GM18870 (cell line): Measurements from ENCODE around the gene RBM41.
"Not testable (repeated sequence)": the region's sequence is repeated elsewhere in the genome, so short reads cannot be mapped to it uniquely, and the experiment has no call there.

Source experiments
- ATAC-seq: cut with Tn5 transposase; IDR thresholded peaks from one replicate; pipeline ENCODE4 v1.9.1; 2021; ENCODE audit warnings: moderate library complexity; ENCODE audit not compliant: unreplicated experiment

Gene RBM41

GRCh38 chrX:107118322-107119147, at the start of gene RBM41:
Gene RBM41, minus strand, starts transcription at chrX:107118822. Its CDS starts 49 bp downstream, at chrX:107118773.
- peak; percentile 98 for ATAC-seq

GRCh38 chrX:107168257-107168656, 49.6 kb upstream of the RBM41 start:
- no peak for ATAC-seq

DNA sequence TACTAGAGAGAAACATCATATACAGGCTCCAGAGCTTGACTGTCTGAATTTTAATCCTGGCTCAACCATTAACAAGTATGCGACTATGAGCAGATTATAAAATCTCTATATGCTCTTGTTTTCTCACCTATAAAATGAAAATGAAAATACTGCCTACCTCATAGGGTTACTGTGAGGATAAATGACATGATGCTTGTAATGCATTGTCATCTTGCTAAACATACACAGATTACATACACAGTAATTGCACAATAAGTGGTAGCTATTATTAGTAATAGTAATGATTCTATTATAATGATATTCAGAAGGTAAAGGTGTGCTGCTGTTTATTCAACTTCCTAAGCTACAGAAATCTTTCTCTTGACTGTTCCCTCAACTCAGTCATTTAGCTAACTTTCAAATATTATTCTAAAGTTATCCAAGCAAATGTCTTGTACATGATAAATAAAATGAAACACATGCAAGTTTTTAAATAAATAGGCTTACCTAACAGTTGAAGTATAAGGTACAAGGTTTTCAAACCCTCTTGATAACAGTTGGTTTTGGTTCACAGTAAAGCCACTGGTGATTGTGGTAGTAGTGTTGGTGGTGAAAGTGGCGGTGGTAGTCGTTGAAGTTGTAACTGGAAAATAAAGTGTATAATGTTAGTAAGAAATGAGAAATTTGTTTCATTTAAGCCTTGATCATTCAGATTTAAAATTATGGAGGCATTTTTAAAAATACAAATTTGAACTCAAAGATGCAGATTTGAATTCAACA, 48.7 kb upstream of the RBM41 start:
- no peak for ATAC-seq

DNA sequence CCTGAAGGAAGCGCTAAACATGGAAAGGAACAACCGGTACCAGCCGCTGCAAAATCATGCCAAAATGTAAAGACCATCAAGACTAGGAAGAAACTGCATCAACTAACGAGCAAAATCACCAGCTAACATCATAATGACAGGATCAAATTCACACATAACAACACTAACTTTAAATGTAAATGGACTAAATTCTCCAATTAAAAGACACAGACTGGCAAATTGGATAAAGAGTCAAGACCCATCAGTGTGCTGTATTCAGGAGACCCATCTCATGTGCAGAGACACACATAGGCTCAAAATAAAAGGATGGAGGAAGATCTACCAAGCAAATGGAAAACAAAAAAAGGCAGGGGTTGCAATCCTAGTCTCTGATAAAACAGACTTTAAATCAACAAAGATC, 39.0 kb upstream of the RBM41 start:
- ATAC-seq, result not testable (repeated sequence)

DNA sequence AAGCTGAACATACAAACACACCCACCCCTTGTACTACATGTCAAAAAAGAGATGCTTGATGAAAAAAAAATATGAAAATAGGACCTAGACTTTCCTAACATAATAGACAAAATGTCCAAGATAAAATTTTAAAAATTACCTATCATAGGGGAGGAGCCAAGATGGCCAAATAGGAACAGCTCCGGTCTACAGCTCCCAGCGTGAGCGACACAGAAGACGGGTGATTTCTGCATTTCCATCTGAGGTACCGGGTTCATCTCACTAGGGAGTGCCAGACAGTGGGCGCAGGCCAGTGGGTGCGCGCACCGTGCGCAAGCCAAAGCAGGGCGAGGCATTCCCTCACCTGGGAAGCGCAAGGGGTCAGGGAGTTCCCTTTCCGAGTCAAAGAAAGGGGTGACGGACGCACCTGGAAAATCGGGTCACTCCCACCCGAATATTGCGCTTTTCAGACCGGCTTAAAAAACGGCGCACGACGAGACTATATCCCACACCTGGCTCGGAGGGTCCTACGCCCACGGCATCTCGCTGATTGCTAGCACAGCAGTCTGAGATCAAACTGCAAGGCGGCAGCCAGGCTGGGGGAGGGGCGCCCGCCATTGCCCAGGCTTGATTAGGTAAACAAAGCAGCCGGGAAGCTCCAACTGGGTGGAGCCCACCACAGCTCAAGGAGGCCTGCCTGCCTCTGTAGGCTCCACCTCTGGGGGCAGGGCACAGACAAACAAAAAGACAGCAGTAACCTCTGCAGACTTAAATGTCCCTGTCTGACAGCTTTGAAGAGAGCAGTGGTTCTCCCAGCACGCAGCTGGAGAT, 37.2 kb upstream of the RBM41 start:
- not testable (repeated sequence) for ATAC-seq

- no peak for ATAC-seq
Measured at GRCh38 chrX:107154787-107155620, 36.4 kb upstream of the RBM41 start.

DNA sequence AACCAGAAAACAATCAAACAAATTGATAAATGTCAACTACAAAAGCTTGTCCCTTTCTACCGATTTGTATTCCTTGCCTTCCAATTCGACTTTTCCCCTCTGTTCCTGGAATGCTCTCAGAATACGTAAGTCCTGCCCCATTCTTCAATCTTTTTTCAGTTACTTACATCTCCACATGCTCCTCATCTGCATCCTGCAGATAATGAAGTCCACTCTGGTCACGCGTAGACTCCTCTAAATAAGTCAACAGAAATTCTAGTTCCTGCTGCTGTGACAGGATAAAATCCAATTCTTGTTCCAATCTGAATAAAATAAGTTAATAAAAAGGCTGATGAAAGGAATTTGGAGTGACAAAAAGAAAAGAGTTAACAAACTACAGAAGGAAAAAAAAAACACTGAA, 34.4 kb upstream of the RBM41 start:
- ATAC-seq, result no peak

- no peak for ATAC-seq
Measured at GRCh38 chrX:107146670-107147069, 28.0 kb upstream of the RBM41 start.

- no peak for ATAC-seq
Measured at GRCh38 chrX:107135965-107136307, 17.3 kb upstream of the RBM41 start.

DNA sequence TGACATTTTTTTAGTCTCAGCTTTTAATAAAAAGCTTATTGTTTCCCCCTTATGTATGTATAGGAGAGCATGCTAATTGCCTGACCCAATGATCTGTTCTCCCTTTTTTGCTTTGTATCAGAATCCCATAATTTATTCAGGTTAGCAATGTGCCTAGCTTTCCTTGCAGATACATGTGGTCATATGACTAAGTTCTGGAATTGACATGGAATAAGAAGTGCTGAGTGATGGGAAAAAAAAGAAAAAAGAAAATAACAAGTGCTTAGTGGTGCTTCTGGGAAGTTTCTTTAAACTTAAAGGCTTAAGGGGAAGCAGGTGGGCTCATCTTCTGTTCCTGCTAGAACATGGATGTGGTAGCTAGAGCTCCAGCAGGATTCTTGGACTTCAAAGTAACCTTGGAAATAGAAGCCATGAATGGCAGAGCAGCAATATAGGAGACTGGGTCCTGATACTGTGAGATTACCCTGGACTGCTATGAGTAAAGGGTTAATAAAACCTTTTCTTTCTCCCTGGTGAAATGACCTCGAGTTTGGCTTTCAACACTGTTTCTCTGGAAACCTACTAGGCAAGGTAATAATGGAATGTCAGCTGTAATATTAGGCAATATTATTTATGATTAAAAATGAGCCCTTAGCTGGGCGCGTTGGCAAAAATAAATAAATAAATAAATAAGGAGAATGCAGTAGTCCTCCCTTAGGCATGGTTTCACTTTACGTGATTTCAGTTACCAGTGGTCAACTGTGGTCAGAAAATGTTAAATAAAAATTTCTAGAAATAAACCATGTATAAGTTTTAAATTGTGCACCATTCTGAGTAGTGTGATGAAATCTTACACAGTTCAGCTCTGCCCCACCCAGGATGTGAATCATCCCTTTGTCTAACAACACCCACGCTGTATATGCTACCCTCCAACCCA, 16.7 kb upstream of the RBM41 start:
- ATAC-seq, result peak; percentile 63

DNA sequence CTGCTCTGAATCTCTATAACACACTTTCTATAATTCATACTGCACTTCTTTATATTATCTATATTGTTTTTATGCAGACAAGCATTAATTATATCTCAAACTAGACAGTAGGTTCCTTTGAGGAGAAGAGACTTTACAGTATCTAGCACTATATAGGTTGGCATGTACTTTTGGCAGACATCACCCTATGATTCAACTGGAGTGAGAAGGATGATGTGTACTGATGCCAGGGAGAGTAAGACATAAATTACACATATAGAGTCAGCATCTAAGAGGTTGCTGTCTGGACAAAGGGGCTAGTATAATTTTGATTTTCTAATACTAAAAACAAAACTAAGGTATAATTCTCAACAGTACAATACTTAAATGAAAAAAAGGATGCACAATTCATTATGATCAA, 5.1 kb upstream of the RBM41 start:
- no peak for ATAC-seq

GRCh38 chrX:107119283-107119682, 661 bp upstream of the RBM41 start:
- no peak for ATAC-seq

DNA sequence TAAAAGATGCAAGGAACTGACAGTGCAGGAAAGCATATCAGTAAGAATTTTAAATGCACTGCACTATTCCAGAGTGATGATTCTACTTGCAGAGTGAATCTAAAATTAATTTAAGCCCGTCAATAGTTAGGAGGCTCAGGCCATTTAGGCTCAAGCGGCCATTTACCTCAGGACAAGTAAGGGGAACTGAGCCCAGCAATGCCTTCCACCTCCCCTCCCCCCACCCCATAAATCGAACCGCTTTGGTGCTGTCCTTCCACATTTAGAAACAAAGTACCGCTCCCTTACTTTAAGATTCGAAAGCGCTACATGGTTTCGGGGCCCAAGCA, 665 bp downstream of the RBM41 start:
- ATAC-seq, result no peak

DNA sequence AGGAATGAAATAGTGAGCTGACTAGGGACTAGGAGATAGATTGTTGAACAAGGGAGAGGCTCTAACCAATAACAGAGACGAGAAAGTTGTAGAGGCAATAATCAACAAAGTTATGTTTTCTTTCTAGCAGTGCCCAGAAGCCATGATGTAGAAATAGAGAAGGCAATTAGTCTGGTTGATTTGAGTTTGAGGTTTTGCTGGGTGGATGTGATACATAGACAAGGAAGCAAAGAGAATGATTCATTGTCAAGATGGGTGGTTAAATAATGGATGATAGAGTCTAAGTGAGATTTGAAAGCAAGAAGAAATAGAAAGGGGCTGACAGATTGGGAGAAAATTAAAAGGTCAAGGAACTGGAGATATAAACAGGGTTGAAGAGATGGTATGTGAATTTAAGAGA, 11.2 kb downstream of the RBM41 start:
- no peak for ATAC-seq

- no peak for ATAC-seq
Measured at GRCh38 chrX:107102980-107103379, 15.6 kb downstream of the RBM41 start.

DNA sequence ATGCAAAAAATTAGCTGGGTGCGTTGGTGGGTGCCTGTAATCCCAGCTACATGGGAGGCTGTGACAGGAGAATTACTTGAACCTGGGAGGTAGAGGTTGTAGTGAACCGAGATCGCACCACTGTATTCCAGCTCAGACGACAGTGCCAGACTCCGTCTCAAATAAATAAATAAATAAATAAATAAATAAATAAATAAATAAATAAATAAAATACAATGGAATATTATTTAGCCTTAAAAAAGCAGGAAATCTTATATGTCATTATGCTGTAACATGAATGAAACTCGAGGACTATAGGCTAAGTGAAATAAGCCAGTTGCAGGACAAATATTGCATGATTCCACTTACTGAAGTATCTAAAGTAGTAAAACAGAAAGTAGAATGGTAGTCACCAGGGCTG, 42.5 kb downstream of the RBM41 start:
- ATAC-seq, result no peak

- ATAC-seq, result not testable (repeated sequence)
Measured at GRCh38 chrX:107057731-107058130, 60.9 kb downstream of the RBM41 start.

DNA sequence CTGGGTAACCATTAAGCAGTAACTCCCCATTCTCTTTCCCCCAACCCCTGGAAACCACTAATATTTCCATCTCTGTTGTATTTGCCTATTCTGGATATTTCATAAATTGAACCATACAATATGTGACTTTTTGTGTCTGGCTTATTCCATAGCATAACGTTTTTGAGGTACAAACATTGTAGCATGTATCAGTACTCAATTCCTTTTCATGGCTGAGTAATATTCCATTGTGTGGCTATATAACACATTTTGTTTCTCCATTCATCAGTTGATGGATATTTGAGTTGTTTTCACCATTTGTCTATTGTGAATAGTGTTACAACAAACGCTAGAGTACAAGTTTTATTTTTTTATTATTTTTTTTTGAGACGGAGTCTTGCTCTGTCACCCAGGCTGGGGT, 63.6 kb downstream of the RBM41 start:
- ATAC-seq, result no peak

GRCh38 chrX:107050195-107050709, 68.4 kb downstream of the RBM41 start:
- no peak for ATAC-seq
